ENCODE data around the gene SPEM1.

Gene SPEM1

DNA sequence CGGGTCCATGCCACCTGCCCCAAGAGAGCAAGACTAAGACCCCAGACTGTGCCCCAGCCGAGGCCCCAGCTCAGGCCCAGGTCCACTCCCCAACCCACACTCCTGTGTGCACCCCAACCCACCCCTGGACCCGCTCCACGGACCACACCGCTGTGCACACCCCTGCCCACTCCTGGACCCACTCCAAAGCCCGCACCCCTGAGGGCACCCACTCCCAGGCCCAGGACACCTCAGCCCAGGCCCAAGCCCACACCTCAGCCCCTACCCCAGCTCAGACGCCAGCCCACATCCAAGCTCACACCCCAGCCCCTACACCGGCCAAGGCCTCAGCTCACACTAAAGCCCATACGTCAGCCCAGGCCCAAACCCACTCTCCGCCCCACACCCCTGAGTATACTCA is 9.6 kb downstream of the SPEM1 start:
- no peak for DNase-seq (ENCODE audit: low spot score)
- TF ChIP-seq, protein P1, sequence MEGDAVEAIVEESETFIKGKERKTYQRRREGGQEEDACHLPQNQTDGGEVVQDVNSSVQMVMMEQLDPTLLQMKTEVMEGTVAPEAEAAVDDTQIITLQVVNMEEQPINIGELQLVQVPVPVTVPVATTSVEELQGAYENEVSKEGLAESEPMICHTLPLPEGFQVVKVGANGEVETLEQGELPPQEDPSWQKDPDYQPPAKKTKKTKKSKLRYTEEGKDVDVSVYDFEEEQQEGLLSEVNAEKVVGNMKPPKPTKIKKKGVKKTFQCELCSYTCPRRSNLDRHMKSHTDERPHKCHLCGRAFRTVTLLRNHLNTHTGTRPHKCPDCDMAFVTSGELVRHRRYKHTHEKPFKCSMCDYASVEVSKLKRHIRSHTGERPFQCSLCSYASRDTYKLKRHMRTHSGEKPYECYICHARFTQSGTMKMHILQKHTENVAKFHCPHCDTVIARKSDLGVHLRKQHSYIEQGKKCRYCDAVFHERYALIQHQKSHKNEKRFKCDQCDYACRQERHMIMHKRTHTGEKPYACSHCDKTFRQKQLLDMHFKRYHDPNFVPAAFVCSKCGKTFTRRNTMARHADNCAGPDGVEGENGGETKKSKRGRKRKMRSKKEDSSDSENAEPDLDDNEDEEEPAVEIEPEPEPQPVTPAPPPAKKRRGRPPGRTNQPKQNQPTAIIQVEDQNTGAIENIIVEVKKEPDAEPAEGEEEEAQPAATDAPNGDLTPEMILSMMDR (IDR thresholded peaks at IDR 0.05; ENCODE audit: extremely low read depth, missing control alignments), result no peak

GRCh38 chr17:7431231-7431630 is 11.1 kb downstream of the SPEM1 start:
- TF ChIP-seq, protein P1 (IDR thresholded peaks at IDR 0.05; ENCODE audit: extremely low read depth, missing control alignments), result no peak

DNA sequence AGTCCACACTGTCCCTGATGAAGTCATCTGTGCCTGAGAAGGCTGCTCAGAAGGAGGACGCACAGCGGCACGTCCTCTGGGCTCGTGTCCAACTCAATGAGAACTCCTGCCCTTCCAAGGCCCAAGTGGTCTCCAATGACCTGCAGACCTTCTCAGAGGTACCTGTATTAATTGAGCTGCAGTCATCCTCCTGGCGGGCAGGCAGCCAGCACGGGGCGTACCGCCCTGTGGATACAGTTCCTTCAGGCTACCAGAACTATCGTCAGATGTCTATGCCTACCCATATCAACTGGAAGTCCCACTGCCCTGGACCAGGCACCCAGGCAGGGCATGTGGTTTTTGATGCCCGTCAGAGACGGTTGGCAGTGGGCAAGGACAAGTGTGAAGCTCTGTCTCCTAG is 12.2 kb downstream of the SPEM1 start:
- no peak for DNase-seq (ENCODE audit: low spot score)
- TF ChIP-seq, protein P1 (IDR thresholded peaks at IDR 0.05; ENCODE audit: extremely low read depth, missing control alignments), result no peak

More at GRCh38 chr17:7431231-7431630, 11.1 kb downstream of the SPEM1 start:
- no peak for DNase-seq (ENCODE audit: low spot score)

DNA sequence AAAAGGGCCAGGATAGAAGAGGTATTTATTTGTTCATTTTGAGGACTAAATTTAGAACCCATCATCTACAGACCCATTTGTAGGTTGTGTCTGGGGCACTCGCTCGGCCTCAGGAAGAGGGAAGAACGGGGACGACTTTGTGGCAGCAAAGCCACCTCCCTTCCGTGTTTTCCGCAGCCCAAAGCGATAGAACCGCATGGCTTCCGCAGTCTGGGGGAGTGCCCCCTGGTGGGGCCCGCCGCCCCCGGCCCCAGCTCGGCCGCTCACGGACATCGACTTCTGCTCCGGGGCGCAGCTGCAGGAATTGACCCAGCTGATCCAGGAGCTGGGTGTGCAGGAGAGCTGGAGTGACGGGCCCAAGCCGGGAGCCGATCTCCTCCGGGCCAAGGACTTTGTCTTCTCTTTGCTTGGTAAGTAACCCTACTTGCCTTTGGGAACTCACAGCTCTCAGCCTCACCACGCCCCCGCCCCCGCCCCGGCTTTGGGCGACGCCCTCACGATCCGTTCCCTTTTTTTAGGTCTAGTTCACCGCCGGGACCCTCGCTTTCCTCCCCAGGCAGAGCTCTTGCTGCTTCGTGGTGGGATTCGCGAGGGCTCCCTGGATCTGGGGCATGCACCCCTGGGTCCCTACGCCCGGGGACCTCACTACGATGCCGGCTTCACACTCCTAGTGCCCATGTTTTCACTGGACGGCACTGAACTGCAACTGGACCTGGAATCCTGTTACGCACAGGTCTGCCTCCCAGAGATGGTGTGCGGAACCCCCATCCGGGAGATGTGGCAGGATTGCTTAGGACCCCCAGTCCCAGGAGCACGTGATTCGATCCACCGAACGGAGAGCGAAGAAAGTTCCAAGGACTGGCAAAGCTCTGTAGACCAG is 15.8 kb downstream of the SPEM1 start:
- DNase-seq (ENCODE audit: low spot score), result peak; percentile 73

DNA sequence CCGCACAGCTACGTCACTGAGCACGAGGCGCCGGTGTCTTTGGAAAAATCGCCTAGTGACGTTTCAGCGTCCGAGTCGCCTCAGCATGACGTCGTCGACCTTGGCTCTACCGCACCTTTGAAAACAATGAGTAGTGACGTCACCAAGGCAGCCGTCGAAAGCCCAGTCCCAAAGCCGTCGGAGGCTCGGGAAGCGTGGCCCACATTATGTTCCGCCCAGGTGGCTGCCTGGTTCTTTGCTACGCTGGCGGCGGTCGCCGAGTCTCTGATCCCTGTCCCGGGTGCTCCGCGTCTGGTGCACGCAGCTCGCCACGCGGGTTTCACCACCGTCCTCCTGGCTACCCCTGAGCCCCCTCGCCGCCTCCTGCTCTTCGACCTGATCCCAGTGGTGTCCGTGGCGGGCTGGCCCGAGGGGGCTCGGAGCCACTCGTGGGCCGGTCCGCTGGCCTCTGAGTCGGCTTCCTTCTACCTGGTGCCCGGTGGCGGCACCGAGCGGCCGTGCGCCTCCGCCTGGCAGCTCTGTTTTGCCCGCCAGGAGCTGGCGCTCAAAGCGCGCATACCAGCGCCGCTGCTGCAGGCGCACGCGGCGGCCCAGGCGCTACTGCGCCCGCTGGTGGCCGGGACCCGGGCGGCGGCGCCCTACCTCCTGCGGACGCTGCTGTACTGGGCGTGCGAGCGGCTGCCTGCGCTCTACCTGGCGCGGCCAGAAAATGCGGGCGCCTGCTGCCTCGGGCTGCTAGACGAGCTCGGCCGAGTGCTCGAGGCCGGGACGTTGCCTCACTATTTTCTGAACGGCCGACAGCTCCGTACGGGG is 16.6 kb downstream of the SPEM1 start:
- TF ChIP-seq, protein P1 (IDR thresholded peaks at IDR 0.05; ENCODE audit: extremely low read depth, missing control alignments), result peak; percentile 84

More for the DNA sequence above, 15.8 kb downstream of the SPEM1 start:
- TF ChIP-seq, protein P1 (IDR thresholded peaks at IDR 0.05; ENCODE audit: extremely low read depth, missing control alignments), result no peak

DNA sequence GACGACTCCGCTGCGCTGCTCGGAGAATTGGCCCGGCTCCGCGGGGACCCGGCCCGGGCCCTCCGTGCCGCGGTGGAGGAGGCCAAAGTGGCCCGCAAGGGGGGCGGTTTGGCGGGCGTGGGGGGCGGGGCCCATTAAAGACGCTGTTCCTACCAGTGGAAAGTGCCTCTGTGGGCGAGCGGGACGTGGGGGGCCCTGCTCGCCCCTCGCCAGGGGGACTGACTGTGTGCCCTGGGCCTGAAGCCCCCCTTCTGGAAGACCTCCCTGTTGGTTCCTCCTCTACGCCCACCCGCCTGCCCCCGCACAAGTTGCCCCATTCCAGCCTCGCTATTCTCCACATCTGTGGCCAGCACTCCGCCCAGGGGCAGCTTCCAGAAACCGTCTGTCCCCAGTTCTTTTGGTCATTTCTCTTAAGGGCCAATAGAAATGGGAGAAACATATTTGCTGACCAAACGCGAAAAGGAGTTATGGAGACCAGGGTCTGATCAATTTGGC is 17.3 kb downstream of the SPEM1 start:
- DNase-seq (ENCODE audit: low spot score), result no peak

More for the DNA sequence above, 16.6 kb downstream of the SPEM1 start:
- peak; percentile 86 for DNase-seq (ENCODE audit: low spot score)

More for the DNA sequence above, 17.3 kb downstream of the SPEM1 start:
- TF ChIP-seq, protein P1 (IDR thresholded peaks at IDR 0.05; ENCODE audit: extremely low read depth, missing control alignments), result no peak
